Activated CD8-positive, alpha-beta T cell treated with anti-CD3 and anti-CD28 coated beads, Interleukin-2, amount 10 ng/mL, durations not matched to agents 7 days and 5 days (primary cell): Measurements from ENCODE around the gene ALDH4A1. TPM values are rescaled to one million over a fixed set of nuclear protein-coding genes. Genes with fewer than 3 reads are reported as not detected.

Experiments
- ATAC-seq: fragments of 150-1000 bp; cut with Tn5 transposase; one replicate; pipeline ENCODE4 v1.10.0; 2021; ENCODE audit warnings: moderate library complexity
- CTCF ChIA-PET: fragments of 350-600 bp; sonication (Branson Sonifier 250); formaldehyde crosslinking; loops from one replicate; lab custom pipeline; 2021; ENCODE audit warnings: antibody characterized with exemption; lab: Charles Lee
- POLR2A ChIA-PET: fragments of 350-600 bp; sonication (Branson Sonifier 250); formaldehyde crosslinking; loops from one replicate; lab custom pipeline; 2021; ENCODE audit warnings: antibody characterized with exemption; lab: Charles Lee
- DNase-seq: peaks from one replicate; pipeline ENCODE4 v3.0.0-alpha.2; 2020
- H3K27ac Mint-ChIP-seq: one replicate; pipeline ENCODE4 v1.8.0; 2021; ENCODE audit warnings: mild to moderate bottlenecking, mixed read lengths
- H3K27me3 Mint-ChIP-seq: one replicate; pipeline ENCODE4 v1.8.0; 2021; ENCODE audit warnings: low read depth, mixed read lengths
- H3K36me3 Mint-ChIP-seq: one replicate; pipeline ENCODE4 v1.8.0; 2021; ENCODE audit warnings: low read depth, mixed read lengths
- H3K4me1 Mint-ChIP-seq: one replicate; pipeline ENCODE4 v1.8.0; 2021; ENCODE audit warnings: low read depth, mixed read lengths
- H3K4me3 Mint-ChIP-seq: one replicate; pipeline ENCODE4 v1.8.0; 2021; ENCODE audit warnings: mild to moderate bottlenecking, mixed read lengths
- H3K9me3 Mint-ChIP-seq: one replicate; pipeline ENCODE4 v1.8.0; 2022; ENCODE audit warnings: mixed read lengths; ENCODE audit not compliant: insufficient read depth
- total RNA-seq, 2 experiments: library from RNA; stranded (reverse); gene quantifications; one replicate each; pipeline ENCODE4 v1.2.3, GENCODE V29; 2021

The ALDH4A1 gene
- total RNA-seq, 2 experiments from 2014 or later = 4.2 to 4.3 TPM

DNA sequence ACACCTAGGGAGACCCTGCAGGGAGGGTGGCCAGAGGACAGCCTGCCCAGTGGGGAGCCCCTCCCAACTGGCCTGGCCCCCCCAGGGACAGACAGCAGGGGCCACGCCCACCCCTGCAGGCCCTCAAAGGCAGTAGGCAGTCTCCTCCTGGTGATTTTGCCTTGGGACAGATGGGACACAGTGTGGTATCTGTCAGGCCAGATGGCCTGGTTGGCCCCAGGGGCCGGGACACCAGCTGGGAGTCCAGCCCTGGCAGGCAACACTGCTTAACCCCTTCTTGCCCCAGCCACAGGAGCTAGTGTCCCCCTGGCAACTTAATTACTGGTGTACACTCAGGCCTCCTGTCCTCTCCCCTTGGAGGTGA lies 36.3 kb upstream of the ALDH4A1 start:
- no peak overlapping the region for H3K27ac Mint-ChIP-seq

DNA sequence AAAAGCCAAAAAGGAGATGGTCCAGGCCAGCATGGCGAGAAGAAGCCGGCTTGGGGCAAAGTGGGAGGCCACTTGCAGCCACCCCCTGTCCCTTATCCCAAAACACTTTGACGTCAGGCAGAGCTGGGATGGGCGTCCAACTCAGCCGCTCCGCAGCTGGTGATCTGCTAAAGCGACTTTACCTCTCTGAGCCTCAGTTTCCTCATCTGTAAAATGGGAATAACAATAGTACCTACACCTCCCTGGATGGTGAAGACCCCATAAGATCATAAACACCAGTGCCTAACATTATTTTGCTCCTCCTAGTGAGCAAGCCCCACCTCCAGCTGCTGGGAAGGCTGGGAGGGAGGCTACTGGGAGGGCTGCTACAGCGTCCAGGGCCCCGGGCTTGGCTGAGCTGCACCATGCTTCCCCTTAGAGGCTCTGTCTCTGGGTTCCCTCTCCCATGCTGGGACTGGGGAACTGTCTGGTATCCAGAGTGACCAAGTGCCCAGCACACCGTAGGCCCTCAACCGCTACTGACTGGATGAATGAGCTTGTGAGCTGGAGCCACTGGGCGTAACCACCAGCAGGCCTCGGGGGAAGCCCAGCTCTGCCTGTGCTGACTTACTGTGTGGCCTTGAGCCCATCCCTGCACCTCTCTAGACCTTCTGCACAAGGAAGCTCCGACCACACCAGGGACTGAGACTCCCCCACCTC lies 35.8 kb upstream of the ALDH4A1 start:
- ChIA-PET POLR2A (interaction anchor here (0.8 to 1.3 kb wide), 2 partner anchors 10 to 11 kb away, joined by 3 to 4 read pairs; no protein-coding TSS in a partner anchor), CTCF (no interaction called here)
- H3K27me3 Mint-ChIP-seq = no peaks in the 10 kb centered on the region
- ATAC-seq (no peak), DNase-seq (no peak)
- no peak overlapping the region for H3K27ac Mint-ChIP-seq
- H3K4me3 Mint-ChIP-seq = no peak overlapping the region
- H3K4me1 Mint-ChIP-seq = peaks cover 5% of the 10 kb centered on the region
- H3K9me3 Mint-ChIP-seq = no peaks in the 10 kb centered on the region
- no peaks in the 10 kb centered on the region for H3K36me3 Mint-ChIP-seq

More for the DNA sequence above, 36.3 kb upstream of the ALDH4A1 start:
- POLR2A ChIA-PET = interaction anchor here (0.8 to 1.3 kb wide), 2 partner anchors 11 to 12 kb away, joined by 3 to 4 read pairs; no protein-coding TSS in a partner anchor
- Mint-ChIP-seq H3K27me3 (no peaks in the 10 kb centered on the region), H3K36me3 (no peaks in the 10 kb centered on the region), H3K9me3 (no peaks in the 10 kb centered on the region), H3K4me1 (peaks cover 5% of the 10 kb centered on the region), H3K4me3 (no peak overlapping the region)
- DNase-seq (no peak), ATAC-seq (no peak)
- CTCF ChIA-PET = no interaction called here

DNA sequence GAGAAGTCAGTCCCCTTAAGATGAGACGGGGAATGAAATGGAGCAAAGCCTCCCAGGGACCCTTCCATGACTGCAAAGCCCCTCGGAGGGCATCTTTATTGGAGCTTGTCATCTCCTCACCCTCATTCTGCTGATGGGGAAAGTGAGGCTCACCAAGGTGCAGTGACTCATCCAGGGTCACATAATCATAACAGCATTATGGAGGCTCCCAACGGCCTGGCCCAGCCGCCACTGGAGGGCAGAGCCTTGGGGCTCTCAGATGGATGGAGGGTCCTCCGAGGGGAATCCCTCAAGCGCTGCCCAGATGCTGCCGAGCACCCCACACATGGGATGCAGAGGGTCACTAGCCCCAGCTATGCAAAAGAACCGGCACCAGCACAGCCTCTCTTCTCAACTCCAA lies 35.2 kb upstream of the ALDH4A1 start:
- DNase-seq = no peak
- no peak overlapping the region for H3K27ac Mint-ChIP-seq
- no peak for ATAC-seq

DNA sequence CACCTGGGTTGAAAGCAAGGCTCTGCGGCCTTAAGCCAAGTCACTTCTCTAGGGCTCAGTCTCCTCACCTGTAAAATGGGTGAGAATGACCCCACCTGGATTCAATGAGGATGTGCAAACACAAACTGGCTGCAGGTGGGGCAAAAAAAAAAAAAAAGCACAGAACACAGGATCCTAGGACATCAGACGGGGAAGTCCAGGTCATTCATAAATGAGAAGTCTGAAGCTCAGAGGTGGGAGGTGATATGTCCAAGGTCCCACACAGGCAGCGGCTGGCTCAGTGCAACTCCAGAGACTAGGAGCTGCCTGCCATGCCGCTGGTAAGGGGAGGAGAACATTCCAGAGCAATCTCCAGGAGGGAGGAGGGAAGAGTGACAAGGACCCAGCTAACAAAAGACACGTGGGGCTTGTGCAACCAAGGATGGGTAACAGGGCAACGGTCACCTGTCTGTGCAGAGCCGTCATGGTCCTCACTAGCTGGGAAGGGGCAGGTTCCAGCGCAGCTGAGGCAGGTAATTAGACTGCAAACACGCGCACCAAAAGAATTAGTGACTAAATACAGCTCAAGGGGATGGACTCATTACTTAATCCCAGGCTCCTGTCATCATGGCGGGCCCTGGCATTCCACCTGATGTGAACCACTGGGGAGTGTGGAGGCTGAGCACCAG lies 34.6 kb upstream of the ALDH4A1 start:
- no peak for ATAC-seq
- H3K4me1 Mint-ChIP-seq = peaks cover 5% of the 10 kb centered on the region

More for the DNA sequence above, 35.2 kb upstream of the ALDH4A1 start:
- H3K4me1 Mint-ChIP-seq = peaks cover 5% of the 10 kb centered on the region
- H3K9me3 Mint-ChIP-seq = no peaks in the 10 kb centered on the region
- H3K4me3 Mint-ChIP-seq = no peak overlapping the region
- no peaks in the 10 kb centered on the region for H3K27me3 Mint-ChIP-seq
- H3K36me3 Mint-ChIP-seq = no peaks in the 10 kb centered on the region
- POLR2A ChIA-PET = interaction anchor here (0.5 kb wide), 1 partner anchor 10 kb away, joined by 3 read pairs; no protein-coding TSS in a partner anchor
- CTCF ChIA-PET = no interaction called here

DNA sequence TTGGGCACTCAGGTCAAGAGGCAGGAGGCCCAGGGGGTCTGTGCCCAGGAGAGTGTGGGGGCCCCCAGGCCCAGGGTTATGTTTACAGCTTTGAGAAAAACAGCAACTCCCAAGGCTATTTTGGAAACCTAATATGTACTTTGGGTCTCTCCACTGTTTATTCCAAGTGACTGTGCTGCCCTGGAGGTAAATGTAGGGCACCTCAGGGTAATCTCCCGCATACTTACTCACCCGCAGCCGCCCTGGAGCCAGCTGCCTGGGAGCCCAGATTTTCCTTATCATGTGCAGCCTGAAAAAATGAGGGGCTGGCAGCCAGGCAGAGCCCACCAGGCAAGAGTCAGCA lies 34.1 kb upstream of the ALDH4A1 start:
- no peak overlapping the region for H3K4me3 Mint-ChIP-seq
- H3K9me3 Mint-ChIP-seq = no peaks in the 10 kb centered on the region
- peaks cover 7% of the 10 kb centered on the region for H3K4me1 Mint-ChIP-seq
- no peak for ATAC-seq
- no peaks in the 10 kb centered on the region for H3K27me3 Mint-ChIP-seq
- ChIA-PET CTCF (no interaction called here), POLR2A (no interaction called here)
- DNase-seq = no peak
- no peak overlapping the region for H3K27ac Mint-ChIP-seq
- H3K36me3 Mint-ChIP-seq = no peaks in the 10 kb centered on the region

More for the DNA sequence above, 34.6 kb upstream of the ALDH4A1 start:
- ChIA-PET CTCF (no interaction called here), POLR2A (interaction anchor here (0.5 kb wide), 1 partner anchor 10 kb away, joined by 3 read pairs; no protein-coding TSS in a partner anchor)
- H3K4me3 Mint-ChIP-seq = no peak overlapping the region
- H3K27me3 Mint-ChIP-seq = no peaks in the 10 kb centered on the region
- H3K9me3 Mint-ChIP-seq = no peaks in the 10 kb centered on the region
- no peak overlapping the region for H3K27ac Mint-ChIP-seq
- H3K36me3 Mint-ChIP-seq = no peaks in the 10 kb centered on the region
- DNase-seq = no peak

DNA sequence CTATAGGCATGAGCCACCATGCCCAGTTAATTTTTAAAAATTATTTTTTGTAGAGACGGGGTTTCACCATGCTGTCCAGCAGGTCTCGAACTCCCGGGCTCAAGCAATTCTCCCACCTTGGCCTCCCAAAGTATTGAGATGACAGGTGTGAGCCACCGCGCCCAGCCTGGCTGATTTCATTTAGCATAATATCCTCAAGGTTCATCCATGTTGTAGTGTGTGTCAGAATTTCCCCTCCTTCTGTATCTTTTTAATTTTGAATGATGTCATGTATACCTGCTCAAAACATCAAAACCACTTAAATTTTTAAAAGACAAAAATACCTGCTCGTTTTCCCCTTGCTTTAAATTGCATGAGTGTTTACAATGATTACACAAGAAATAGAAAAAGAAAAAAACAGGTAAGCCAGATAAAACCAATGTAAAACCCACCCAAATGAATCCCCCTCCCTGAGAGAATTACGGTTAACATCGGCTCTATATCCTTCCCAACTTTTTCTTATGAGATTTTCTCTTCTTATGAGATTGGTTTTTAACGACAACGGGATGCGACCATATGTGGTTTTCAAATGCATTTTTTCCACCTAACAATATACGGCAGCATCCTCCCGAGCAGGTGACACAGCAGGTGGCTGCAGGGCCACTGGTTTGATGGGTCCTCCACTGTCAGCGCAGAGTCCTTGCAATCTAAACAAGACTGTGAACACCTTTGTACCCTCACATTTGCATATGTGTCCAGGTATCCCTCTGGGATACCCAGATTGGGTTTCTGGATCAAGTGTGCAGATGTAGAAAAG lies 32.0 kb upstream of the ALDH4A1 start:
- Mint-ChIP-seq H3K36me3 (no peaks in the 10 kb centered on the region), H3K27ac (no peak overlapping the region), H3K9me3 (no peaks in the 10 kb centered on the region), H3K4me3 (no peak overlapping the region), H3K27me3 (no peaks in the 10 kb centered on the region), H3K4me1 (peaks cover 13% of the 10 kb centered on the region)
- ChIA-PET CTCF (no interaction called here), POLR2A (no interaction called here)
- ATAC-seq (no peak), DNase-seq (no peak)

DNA sequence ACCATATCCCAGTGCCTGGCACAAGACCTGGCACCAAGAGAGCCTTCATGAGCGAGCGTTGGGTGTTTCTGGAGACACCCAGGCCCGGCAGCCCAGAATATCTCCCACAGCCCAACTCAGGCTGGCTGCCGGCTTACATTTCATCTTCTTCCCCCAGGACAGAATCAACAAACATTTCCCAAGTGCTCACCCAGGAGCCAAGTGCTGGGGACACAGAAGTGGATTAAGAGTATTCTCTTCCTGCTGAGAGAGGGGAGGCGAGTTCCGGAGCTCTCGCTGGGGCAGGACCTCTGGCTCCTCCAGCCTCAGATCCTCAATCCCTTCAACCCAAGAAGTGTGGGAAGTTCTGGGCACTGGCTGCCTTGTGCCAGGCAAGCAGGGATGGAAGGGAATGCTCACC lies 30.5 kb upstream of the ALDH4A1 start:
- H3K4me1 Mint-ChIP-seq = peaks cover 27% of the 10 kb centered on the region
- H3K9me3 Mint-ChIP-seq = no peaks in the 10 kb centered on the region
- H3K27ac Mint-ChIP-seq = peak overlapping the region; percentile 60
- DNase-seq (no peak), ATAC-seq (no peak)
- no peaks in the 10 kb centered on the region for H3K36me3 Mint-ChIP-seq
- ChIA-PET POLR2A (no interaction called here), CTCF (no interaction called here)
- no peak overlapping the region for H3K4me3 Mint-ChIP-seq
- H3K27me3 Mint-ChIP-seq = no peaks in the 10 kb centered on the region

DNA sequence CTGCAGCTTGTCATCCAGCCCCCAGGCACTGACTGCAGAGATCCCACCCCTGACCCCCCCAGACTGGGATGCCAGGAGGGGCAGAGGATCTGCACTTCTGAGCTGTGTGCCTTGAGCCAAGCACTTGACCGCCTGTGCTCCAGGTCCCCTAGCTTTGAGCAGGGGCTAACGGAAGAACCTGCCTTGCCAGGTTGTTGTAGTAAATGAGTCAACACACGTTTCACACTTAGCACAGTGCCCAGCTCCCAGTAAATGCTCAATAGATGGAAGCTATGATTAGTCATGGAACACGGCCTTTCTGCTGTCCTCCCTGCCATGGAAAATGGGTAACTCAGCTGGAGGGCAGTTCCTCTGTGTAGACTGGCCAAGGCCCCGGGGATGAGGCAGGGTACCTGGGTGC lies 30.0 kb upstream of the ALDH4A1 start:
- DNase-seq (no peak), ATAC-seq (no peak)
- CTCF ChIA-PET = interaction anchor here (1.2 kb wide), 1 partner anchor 19 kb away, joined by 3 read pairs; no protein-coding TSS in a partner anchor
- Mint-ChIP-seq H3K4me3 (no peak overlapping the region), H3K9me3 (no peaks in the 10 kb centered on the region), H3K27me3 (no peaks in the 10 kb centered on the region), H3K36me3 (no peaks in the 10 kb centered on the region), H3K4me1 (peaks cover 31% of the 10 kb centered on the region), H3K27ac (peak overlapping the region; percentile 60)
- POLR2A ChIA-PET = no interaction called here

DNA sequence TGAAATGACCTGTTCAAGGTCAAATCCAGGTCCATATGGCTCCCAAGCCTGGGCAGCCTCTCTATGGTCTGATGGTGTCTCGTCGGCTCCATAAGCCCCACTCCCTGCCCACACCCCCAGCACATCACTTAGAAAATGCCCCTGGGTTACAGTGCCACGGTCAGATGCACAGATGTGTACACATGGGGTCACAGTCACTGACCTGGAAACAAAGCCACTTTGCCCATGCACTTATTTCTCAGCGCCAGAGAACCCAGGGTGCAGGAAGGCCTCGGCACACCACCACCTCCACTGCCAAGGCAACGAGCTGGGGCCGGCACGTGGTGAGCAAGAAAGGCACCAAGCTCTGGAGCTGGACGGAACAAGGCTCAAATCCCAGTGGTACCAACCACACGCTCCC lies 29.4 kb upstream of the ALDH4A1 start:
- H3K4me1 Mint-ChIP-seq = peaks cover 36% of the 10 kb centered on the region
- POLR2A ChIA-PET = interaction anchor here (0.9 kb wide), 1 partner anchor 13 kb away, joined by 3 read pairs; no protein-coding TSS in a partner anchor
- DNase-seq = no peak
- no peak overlapping the region for H3K27ac Mint-ChIP-seq
- no peak for ATAC-seq
- H3K27me3 Mint-ChIP-seq = no peaks in the 10 kb centered on the region
- H3K36me3 Mint-ChIP-seq = no peaks in the 10 kb centered on the region
- H3K4me3 Mint-ChIP-seq = no peak overlapping the region
- CTCF ChIA-PET = interaction anchor here (1.2 kb wide), 1 partner anchor 19 kb away, joined by 3 read pairs; no protein-coding TSS in a partner anchor
- H3K9me3 Mint-ChIP-seq = no peaks in the 10 kb centered on the region

DNA sequence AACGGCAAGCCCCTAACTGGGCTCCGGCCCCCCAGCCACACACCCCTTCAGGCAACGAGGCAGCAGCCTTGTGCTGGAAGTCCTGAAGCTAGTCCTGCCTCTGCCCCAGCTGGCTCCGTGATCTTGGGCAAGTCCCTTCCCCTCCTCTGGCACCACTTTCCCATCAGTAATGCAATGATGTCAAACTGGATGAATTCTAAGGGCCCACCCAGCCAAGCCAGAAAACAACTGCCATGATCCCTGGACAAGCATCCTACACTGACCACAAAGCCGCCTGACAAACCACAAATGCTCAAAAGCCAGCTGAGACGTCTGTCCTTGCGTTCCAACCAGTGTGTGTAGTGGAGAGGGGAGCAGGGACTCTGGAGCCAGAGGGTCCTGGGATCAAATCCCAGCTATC lies 27.3 kb upstream of the ALDH4A1 start:
- no peak for DNase-seq
- peaks cover 50% of the 10 kb centered on the region for H3K4me1 Mint-ChIP-seq
- H3K36me3 Mint-ChIP-seq = peaks cover 2% of the 10 kb centered on the region
- H3K27ac Mint-ChIP-seq = no peak overlapping the region
- no peak overlapping the region for H3K4me3 Mint-ChIP-seq
- H3K9me3 Mint-ChIP-seq = no peaks in the 10 kb centered on the region
- POLR2A ChIA-PET = interaction anchor here (2.4 to 4.8 kb wide), 2 partner anchors 16 to 22 kb away, joined by 8 to 118 read pairs; no protein-coding TSS in a partner anchor
- CTCF ChIA-PET = interaction anchor here (1.1 to 7.6 kb wide), 4 partner anchors 12 to 25 kb away, joined by 3 to 116 read pairs (median 4); partner anchors contain the start of gene IFFO2
- H3K27me3 Mint-ChIP-seq = no peaks in the 10 kb centered on the region
- ATAC-seq = no peak

DNA sequence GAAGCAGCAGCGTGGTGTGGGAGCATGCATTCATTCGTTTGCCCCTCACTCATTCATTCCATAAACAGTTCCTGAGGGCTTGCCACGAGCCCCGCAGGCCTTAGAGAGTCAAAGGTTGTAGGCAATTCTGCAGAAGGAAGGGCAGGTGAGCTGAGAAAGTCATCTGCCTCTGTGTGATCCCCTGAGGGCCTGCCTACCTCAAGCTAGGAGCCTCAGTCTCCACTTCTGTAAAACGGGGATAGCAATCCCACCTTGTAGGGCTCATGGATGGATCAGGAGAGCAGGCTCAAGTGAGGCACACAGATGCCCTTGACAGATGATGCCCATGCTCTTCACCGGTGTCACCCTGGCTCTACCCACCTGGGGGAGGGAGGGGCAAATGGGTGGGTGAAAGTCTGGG lies 26.6 kb upstream of the ALDH4A1 start:
- Mint-ChIP-seq H3K4me3 (no peak overlapping the region), H3K27me3 (no peaks in the 10 kb centered on the region), H3K4me1 (peaks cover 55% of the 10 kb centered on the region), H3K27ac (no peak overlapping the region), H3K9me3 (no peaks in the 10 kb centered on the region), H3K36me3 (peaks cover 2% of the 10 kb centered on the region)
- ATAC-seq (no peak), DNase-seq (no peak)
- ChIA-PET CTCF (interaction anchor here (7.6 to 7.9 kb wide), 2 partner anchors 15 to 25 kb away, joined by 91 to 116 read pairs; partner anchors contain the start of gene IFFO2), POLR2A (interaction anchor here (1.5 to 4.8 kb wide), 5 partner anchors 15 to 145 kb away, joined by 4 to 118 read pairs (median 11); no protein-coding TSS in a partner anchor)
